WTC11 (cell line): Measurements from ENCODE around the gene IFT27. TPM values are rescaled to one million over a fixed set of nuclear protein-coding genes. Genes with fewer than 3 reads are reported as not detected.
A peak's percentile ranks its signal among the peaks of the same experiment; 100 is the strongest.

Experiments
- ATAC-seq: fragments of 200-7000 bp; cut with Tn5 transposase; 2 replicates; pipeline ENCODE4 v1.10.0; 2021; ENCODE audit warnings: mild to moderate bottlenecking, moderate library complexity
- CTCF ChIA-PET: fragments of 300-600 bp; sonication (Branson Sonifier 250); formaldehyde crosslinking; loops from one replicate; lab custom pipeline; 2021; ENCODE audit warnings: antibody characterized with exemption; lab: Charles Lee
- POLR2A ChIA-PET: fragments of 350-600 bp; sonication (Branson Sonifier 250); formaldehyde crosslinking; loops from one replicate; lab custom pipeline; 2021; ENCODE audit warnings: antibody characterized with exemption; lab: Charles Lee
- DNase-seq: peaks from one replicate; pipeline ENCODE4 v3.0.0; 2021; ENCODE audit warnings: low spot score
- H3K27ac Mint-ChIP-seq: 2 replicates; pipeline ENCODE4 v1.8.0; 2021; ENCODE audit warnings: mixed read lengths
- H3K27me3 Mint-ChIP-seq: 2 replicates; pipeline ENCODE4 v1.8.0; 2021; ENCODE audit warnings: low read depth, mild to moderate bottlenecking, moderate library complexity, mixed read lengths
- H3K36me3 Mint-ChIP-seq: 2 replicates; pipeline ENCODE4 v1.8.0; 2021; ENCODE audit warnings: mixed read lengths
- H3K4me1 Mint-ChIP-seq: 2 replicates; pipeline ENCODE4 v1.8.0; 2022; ENCODE audit warnings: mixed read lengths
- H3K4me3 Mint-ChIP-seq: 2 replicates; pipeline ENCODE4 v1.8.0; 2021; ENCODE audit warnings: mild to moderate bottlenecking, moderate library complexity, mixed read lengths
- H3K9me3 Mint-ChIP-seq: 2 replicates; pipeline ENCODE4 v1.8.0; 2021; ENCODE audit warnings: mixed read lengths
- E2F4 ChIP-seq: sonication (generic); formaldehyde crosslinking; IDR thresholded peaks from 2 replicates; pipeline ENCODE4 v1.8.1; 2022; ENCODE audit warnings: low read depth, mild to moderate bottlenecking, moderate library complexity, missing genetic modification reagents, borderline replicate concordance
- ESRRA ChIP-seq: sonication (generic); formaldehyde crosslinking; IDR thresholded peaks from 2 replicates; pipeline ENCODE4 v1.8.1; 2022; ENCODE audit warnings: mild to moderate bottlenecking, missing genetic modification reagents, borderline replicate concordance
- ETV6 ChIP-seq: sonication (generic); formaldehyde crosslinking; IDR thresholded peaks from 2 replicates; pipeline ENCODE4 v1.8.1; 2022; ENCODE audit warnings: mild to moderate bottlenecking, missing genetic modification reagents
- GTF2I ChIP-seq: fragments of 250-450 bp; sonication (Bioruptor Pico); conservative IDR thresholded peaks from 2 replicates; pipeline ENCODE4 v1.4.0; 2021; ENCODE audit warnings: mild to moderate bottlenecking
- IRF2 ChIP-seq: sonication (generic); formaldehyde crosslinking; IDR thresholded peaks from 2 replicates; pipeline ENCODE4 v1.8.0; 2022; ENCODE audit warnings: low read depth, missing genetic modification reagents, borderline replicate concordance
- NFATC4 ChIP-seq: fragments of 250-450 bp; sonication (Bioruptor Pico); IDR thresholded peaks from 2 replicates; pipeline ENCODE4 v1.9.0; 2021; ENCODE audit warnings: mild to moderate bottlenecking
- PRRX2 ChIP-seq: fragments of 250-450 bp; sonication (Bioruptor Pico); IDR thresholded peaks from 2 replicates; pipeline ENCODE4 v1.8.0; 2021; ENCODE audit warnings: mild to moderate bottlenecking
- SMAD4 ChIP-seq: sonication (generic); formaldehyde crosslinking; IDR thresholded peaks from 2 replicates; pipeline ENCODE4 v1.8.0; 2022; ENCODE audit warnings: mild to moderate bottlenecking, missing genetic modification reagents
- TCF7 ChIP-seq: sonication (generic); formaldehyde crosslinking; IDR thresholded peaks from 2 replicates; pipeline ENCODE4 v1.8.0; 2022; ENCODE audit warnings: mild to moderate bottlenecking, low read depth, missing genetic modification reagents, moderate library complexity
- USF2 ChIP-seq: sonication (generic); formaldehyde crosslinking; IDR thresholded peaks from 2 replicates; pipeline ENCODE4 v1.8.1; 2023; ENCODE audit warnings: mild to moderate bottlenecking, missing genetic modification reagents, moderate library complexity
- total RNA-seq: library from RNA; stranded (reverse); gene quantifications from 3 replicates; pipeline ENCODE4 v1.2.3, GENCODE V29; 2021
- TF ChIP-seq, protein P1 (sequence below): sonication (generic); formaldehyde crosslinking; conservative IDR thresholded peaks from 2 replicates; pipeline ENCODE4 v1.8.1; 2023; ENCODE audit warnings: mild to moderate bottlenecking, low read depth, missing genetic modification reagents, moderate library complexity
- TF ChIP-seq, protein P2 (sequence below): sonication (generic); formaldehyde crosslinking; IDR thresholded peaks from 2 replicates; pipeline ENCODE4 v1.8.0; 2023; ENCODE audit warnings: missing genetic modification reagents
- TF ChIP-seq, protein P3 (sequence below): sonication (generic); formaldehyde crosslinking; IDR thresholded peaks from 2 replicates; pipeline ENCODE4 v1.8.0; 2022; ENCODE audit warnings: mild to moderate bottlenecking, missing genetic modification reagents

IFT27 gene
- total RNA-seq, 1 experiment from 2014 or later = 47.9 TPM

DNA sequence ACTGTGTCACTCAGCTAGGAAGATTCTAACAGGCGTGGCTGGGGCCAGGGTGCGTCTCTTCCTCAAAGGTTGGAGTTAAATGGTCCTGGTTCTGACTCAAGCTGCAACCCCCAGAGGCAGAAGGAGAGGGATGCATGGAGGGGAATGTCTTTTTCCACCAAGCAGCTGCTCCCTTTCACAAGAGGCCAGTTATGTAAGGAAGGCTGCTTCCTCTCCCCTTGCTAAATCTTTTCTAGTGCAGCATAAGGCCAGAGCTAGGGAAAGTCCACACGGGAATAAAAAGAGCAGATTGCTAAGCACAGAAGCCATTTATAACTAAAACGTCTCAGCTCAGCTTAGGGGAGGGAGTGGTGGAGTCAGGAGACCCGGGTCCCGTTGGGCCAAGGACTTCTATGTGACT, 30.9 kb upstream of the IFT27 start (continued):
- TF ChIP-seq GTF2I = no peak
- no peak for TF ChIP-seq ESRRA (CRISPR knock-in tag)
- no peak for TF ChIP-seq USF2 (CRISPR knock-in tag)
- TF ChIP-seq, protein P1, sequence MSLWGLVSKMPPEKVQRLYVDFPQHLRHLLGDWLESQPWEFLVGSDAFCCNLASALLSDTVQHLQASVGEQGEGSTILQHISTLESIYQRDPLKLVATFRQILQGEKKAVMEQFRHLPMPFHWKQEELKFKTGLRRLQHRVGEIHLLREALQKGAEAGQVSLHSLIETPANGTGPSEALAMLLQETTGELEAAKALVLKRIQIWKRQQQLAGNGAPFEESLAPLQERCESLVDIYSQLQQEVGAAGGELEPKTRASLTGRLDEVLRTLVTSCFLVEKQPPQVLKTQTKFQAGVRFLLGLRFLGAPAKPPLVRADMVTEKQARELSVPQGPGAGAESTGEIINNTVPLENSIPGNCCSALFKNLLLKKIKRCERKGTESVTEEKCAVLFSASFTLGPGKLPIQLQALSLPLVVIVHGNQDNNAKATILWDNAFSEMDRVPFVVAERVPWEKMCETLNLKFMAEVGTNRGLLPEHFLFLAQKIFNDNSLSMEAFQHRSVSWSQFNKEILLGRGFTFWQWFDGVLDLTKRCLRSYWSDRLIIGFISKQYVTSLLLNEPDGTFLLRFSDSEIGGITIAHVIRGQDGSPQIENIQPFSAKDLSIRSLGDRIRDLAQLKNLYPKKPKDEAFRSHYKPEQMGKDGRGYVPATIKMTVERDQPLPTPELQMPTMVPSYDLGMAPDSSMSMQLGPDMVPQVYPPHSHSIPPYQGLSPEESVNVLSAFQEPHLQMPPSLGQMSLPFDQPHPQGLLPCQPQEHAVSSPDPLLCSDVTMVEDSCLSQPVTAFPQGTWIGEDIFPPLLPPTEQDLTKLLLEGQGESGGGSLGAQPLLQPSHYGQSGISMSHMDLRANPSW (CRISPR knock-in tag) = no peak
- no peak for TF ChIP-seq ETV6
- TF ChIP-seq, all 79 proteins: peak for 0

GRCh38 chr22:36803358-36803757, 27.4 kb upstream of the IFT27 start:
- Mint-ChIP-seq H3K4me3 (no peak overlapping the region), H3K27ac (no peak overlapping the region), H3K9me3 (no peaks in the 10 kb centered on the region), H3K27me3 (no peaks in the 10 kb centered on the region; the same call in 1 of the 2 replicates), H3K36me3 (no peaks in the 10 kb centered on the region), H3K4me1 (peaks cover 19% of the 10 kb centered on the region)
- no peak for TF ChIP-seq SMAD4 (CRISPR knock-in tag)
- ChIA-PET CTCF (interaction anchor here (1.1 to 1.7 kb wide), 2 partner anchors 53 to 195 kb away, joined by 3 to 4 read pairs; no protein-coding TSS in a partner anchor), POLR2A (no interaction called here)
- ATAC-seq (no peak), DNase-seq (no peak)

- no peak for DNase-seq
- no peaks in the 10 kb centered on the region for H3K36me3 Mint-ChIP-seq
- TF ChIP-seq, protein P2, sequence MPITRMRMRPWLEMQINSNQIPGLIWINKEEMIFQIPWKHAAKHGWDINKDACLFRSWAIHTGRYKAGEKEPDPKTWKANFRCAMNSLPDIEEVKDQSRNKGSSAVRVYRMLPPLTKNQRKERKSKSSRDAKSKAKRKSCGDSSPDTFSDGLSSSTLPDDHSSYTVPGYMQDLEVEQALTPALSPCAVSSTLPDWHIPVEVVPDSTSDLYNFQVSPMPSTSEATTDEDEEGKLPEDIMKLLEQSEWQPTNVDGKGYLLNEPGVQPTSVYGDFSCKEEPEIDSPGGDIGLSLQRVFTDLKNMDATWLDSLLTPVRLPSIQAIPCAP (CRISPR knock-in tag) = no peak
- TF ChIP-seq TCF7 (CRISPR knock-in tag) = no peak
- TF ChIP-seq E2F4 (CRISPR knock-in tag) = no peak
- no peak for TF ChIP-seq PRRX2 (CRISPR knock-in tag)
- TF ChIP-seq NFATC4 (CRISPR knock-in tag) = no peak
- TF ChIP-seq, protein P3, sequence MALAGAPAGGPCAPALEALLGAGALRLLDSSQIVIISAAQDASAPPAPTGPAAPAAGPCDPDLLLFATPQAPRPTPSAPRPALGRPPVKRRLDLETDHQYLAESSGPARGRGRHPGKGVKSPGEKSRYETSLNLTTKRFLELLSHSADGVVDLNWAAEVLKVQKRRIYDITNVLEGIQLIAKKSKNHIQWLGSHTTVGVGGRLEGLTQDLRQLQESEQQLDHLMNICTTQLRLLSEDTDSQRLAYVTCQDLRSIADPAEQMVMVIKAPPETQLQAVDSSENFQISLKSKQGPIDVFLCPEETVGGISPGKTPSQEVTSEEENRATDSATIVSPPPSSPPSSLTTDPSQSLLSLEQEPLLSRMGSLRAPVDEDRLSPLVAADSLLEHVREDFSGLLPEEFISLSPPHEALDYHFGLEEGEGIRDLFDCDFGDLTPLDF (CRISPR knock-in tag) = no peak
- no peaks in the 10 kb centered on the region for H3K9me3 Mint-ChIP-seq
- H3K4me3 Mint-ChIP-seq = no peak overlapping the region
- peaks cover 43% of the 10 kb centered on the region for H3K4me1 Mint-ChIP-seq
- H3K27me3 Mint-ChIP-seq = no peaks in the 10 kb centered on the region; the same call in none of the 2 replicates
- no peak overlapping the region for H3K27ac Mint-ChIP-seq
- CTCF ChIA-PET = interaction anchor here (1.2 kb wide), 1 partner anchor 23 kb away, joined by 3 read pairs; the partner anchor contains the start of gene IFT27
- POLR2A ChIA-PET = no interaction called here
- ATAC-seq = no peak
Observed at GRCh38 chr22:36798674-36799066, 22.8 kb upstream of the IFT27 start.

- H3K27me3 Mint-ChIP-seq = no peaks in the 10 kb centered on the region; the same call in none of the 2 replicates
- ChIA-PET POLR2A (no interaction called here), CTCF (interaction anchor here (0.6 to 1.2 kb wide), 2 partner anchors 22 to 180 kb away, joined by 3 read pairs; partner anchors contain the start of gene IFT27)
- H3K9me3 Mint-ChIP-seq = no peaks in the 10 kb centered on the region
- TF ChIP-seq USF2 (CRISPR knock-in tag) = 0 out of 2 replicates have a peak, but pooled peaks have one; percentile 6
- TF ChIP-seq IRF2 (CRISPR knock-in tag) = no peak
- ATAC-seq = peak; percentile 38
- DNase-seq = no peak
- no peaks in the 10 kb centered on the region for H3K36me3 Mint-ChIP-seq
- no peak overlapping the region for H3K4me3 Mint-ChIP-seq
- peaks cover 43% of the 10 kb centered on the region for H3K4me1 Mint-ChIP-seq
- H3K27ac Mint-ChIP-seq = no peak overlapping the region
Observed at GRCh38 chr22:36797911-36798673, 22.2 kb upstream of the IFT27 start.
